Measurements from ENCODE around the gene NPC1L1. TPM values are rescaled to one million over a fixed set of nuclear protein-coding genes. Genes with fewer than 3 reads are reported as not detected.

The NPC1L1 gene
- total RNA-seq, 1 experiment from 2014 or later = 0.15 TPM

GRCh38 chr7:44568771-44569560, 27.8 kb upstream of the NPC1L1 start:
- no peak overlapping the region for H3K27ac ChIP-seq (ENCODE audit: low read depth, low read length)
- H4K20me1 ChIP-seq (ENCODE audit: insufficient read depth) = peaks cover 3% of the 10 kb centered on the region; the same call in 1 of the 2 replicates
- TF ChIP-seq REST (IDR thresholded peaks at IDR 0.05; ENCODE audit: low read depth) (no peak), ZFX (IDR thresholded peaks at IDR 0.05) (no peak), EZH2 (IDR thresholded peaks at IDR 0.05) (no peak), SP1 (IDR thresholded peaks at IDR 0.05; ENCODE audit: low read depth) (no peak), EGR1 (IDR thresholded peaks at IDR 0.05; ENCODE audit: low read depth) (no peak), MAX (IDR thresholded peaks at IDR 0.05) (no peak), ZBTB33 (IDR thresholded peaks at IDR 0.05; ENCODE audit: extremely low read depth, insufficient replicate concordance, low read length) (no peak), ZNF274 (IDR thresholded peaks at IDR 0.05; ENCODE audit: low read depth, low read length) (no peak), YY1 (IDR thresholded peaks at IDR 0.05; ENCODE audit: extremely low read depth, insufficient replicate concordance, low read depth, low read length) (no peak), POLR2A (IDR thresholded peaks at IDR 0.05; ENCODE audit: borderline replicate concordance, extremely low read depth, insufficient read depth, insufficient read length) (no peak), ELF1 (IDR thresholded peaks at IDR 0.05; ENCODE audit: borderline replicate concordance, low read depth) (no peak), RAD21 (IDR thresholded peaks at IDR 0.05; ENCODE audit: low read depth) (no peak), POLR2AphosphoS5 (IDR thresholded peaks at IDR 0.05; ENCODE audit: low read depth, low read length) (no peak), SIN3A (IDR thresholded peaks at IDR 0.05; ENCODE audit: low read depth) (no peak), ATF3 (IDR thresholded peaks at IDR 0.05) (no peak), EZH2phosphoT487 (IDR thresholded peaks at IDR 0.05; ENCODE audit: borderline replicate concordance) (no peak), JUND (IDR thresholded peaks at IDR 0.05) (no peak)
- H3K4me1 ChIP-seq (ENCODE audit: control insufficient read depth in 1 of 2, insufficient read depth in 2 of 2, low read length in 2 of 2) = peaks cover 6 to 12% of the 10 kb centered on the region in 2 experiments; a peak in 2 of 4 replicates
- H3K79me2 ChIP-seq (ENCODE audit: insufficient read depth, low read length) = peaks cover 70% of the 10 kb centered on the region
- intact Hi-C loops (cut with micrococcal nuclease) = loop anchor here (5.0 kb wide), 1 partner anchor 222 kb away; no protein-coding TSS in a partner anchor
- no peaks in the 10 kb centered on the region for H3K9me3 ChIP-seq (ENCODE audit: control insufficient read depth in 1 of 2, insufficient read depth in 1 of 2, low read depth in 1 of 2, low read length in 2 of 2)
- peaks cover 68 to 78% of the 10 kb centered on the region in 2 experiments for H3K36me3 ChIP-seq (ENCODE audit: control insufficient read depth in 1 of 2, insufficient read depth in 2 of 2, low read length in 2 of 2)
- no peak for DNase-seq (ENCODE audit: low read depth, low spot score)
- ChIA-PET RAD21 (ENCODE audit: low non-redundant PET in 1 of 2, low total read pairs in 2 of 2, uncharacterized antibody in 2 of 2, unreplicated experiment in 2 of 2) (no interaction called here), CTCF (no interaction called here), POLR2A (no interaction called here)
- ATAC-seq = no peak
- H3K27me3 ChIP-seq (ENCODE audit: insufficient read depth, low read length) = no peaks in the 10 kb centered on the region
- no TSS peak for BruUV-seq (replicated peaks)
- H3K9me2 ChIP-seq (ENCODE audit: insufficient read depth) = no peaks in the 10 kb centered on the region
- no peak overlapping the region for H3K4me2 ChIP-seq (ENCODE audit: low read length)
- no peak overlapping the region for H3K4me3 ChIP-seq (replicated peaks in 1 of 2; ENCODE audit: low read depth in 1 of 2, low read length in 2 of 2)
- no peak overlapping the region for H2AFZ ChIP-seq (ENCODE audit: low read depth, low read length, poor library complexity, severe bottlenecking)
- H3K9ac ChIP-seq (ENCODE audit: low read length) = no peak overlapping the region

All from HCT116 (cell line).